ENCODE measurements around the gene RHBDF2.
"Not testable (repeated sequence)": the region's sequence is repeated elsewhere in the genome, so short reads cannot be mapped to it uniquely, and the experiment has no call there.

DNA sequence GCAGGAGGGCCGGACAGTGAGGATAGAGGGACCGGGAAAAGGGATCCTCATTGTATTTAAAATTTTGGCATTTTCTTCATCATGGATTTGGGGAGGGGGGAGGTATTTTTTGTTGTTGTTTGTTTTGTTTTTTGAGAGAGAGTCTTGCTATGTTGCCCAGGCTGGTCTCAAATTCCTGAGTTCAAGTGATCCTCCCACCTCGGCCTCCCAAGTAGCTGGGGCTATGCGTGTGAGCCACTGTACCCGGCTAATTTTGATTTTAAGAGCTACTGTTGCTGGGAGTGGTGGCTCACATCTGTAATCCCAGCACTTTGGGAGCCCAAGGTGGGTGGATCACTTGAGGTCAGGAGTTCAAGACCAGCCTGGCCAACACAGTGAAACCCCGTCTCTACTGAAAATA, 13.1 kb upstream of the RHBDF2 start:
- TF ChIP-seq, protein P1, sequence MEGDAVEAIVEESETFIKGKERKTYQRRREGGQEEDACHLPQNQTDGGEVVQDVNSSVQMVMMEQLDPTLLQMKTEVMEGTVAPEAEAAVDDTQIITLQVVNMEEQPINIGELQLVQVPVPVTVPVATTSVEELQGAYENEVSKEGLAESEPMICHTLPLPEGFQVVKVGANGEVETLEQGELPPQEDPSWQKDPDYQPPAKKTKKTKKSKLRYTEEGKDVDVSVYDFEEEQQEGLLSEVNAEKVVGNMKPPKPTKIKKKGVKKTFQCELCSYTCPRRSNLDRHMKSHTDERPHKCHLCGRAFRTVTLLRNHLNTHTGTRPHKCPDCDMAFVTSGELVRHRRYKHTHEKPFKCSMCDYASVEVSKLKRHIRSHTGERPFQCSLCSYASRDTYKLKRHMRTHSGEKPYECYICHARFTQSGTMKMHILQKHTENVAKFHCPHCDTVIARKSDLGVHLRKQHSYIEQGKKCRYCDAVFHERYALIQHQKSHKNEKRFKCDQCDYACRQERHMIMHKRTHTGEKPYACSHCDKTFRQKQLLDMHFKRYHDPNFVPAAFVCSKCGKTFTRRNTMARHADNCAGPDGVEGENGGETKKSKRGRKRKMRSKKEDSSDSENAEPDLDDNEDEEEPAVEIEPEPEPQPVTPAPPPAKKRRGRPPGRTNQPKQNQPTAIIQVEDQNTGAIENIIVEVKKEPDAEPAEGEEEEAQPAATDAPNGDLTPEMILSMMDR (IDR thresholded peaks at IDR 0.05 in 4 of 5, conservative IDR thresholded peaks at IDR 0.05 in 1 of 5): not testable (repeated sequence)
- not testable (repeated sequence) for TF ChIP-seq POLR2A (IDR thresholded peaks at IDR 0.05)
